ENCODE results near the gene LDLRAP1. TPM values are rescaled to one million over a fixed set of nuclear protein-coding genes. Genes with fewer than 3 reads are reported as not detected.

LDLRAP1 gene
- total RNA-seq (2021; ENCODE audit: unreplicated experiment) (26.0 TPM), Bru-seq, nascent RNA (percentile 67 among the genes with signal in this experiment), BruChase-seq, experiment 1, labeled RNA remaining after a 6-hour chase (percentile 80 among the genes with signal in this experiment), BruChase-seq, experiment 2, labeled RNA remaining after a 2-hour chase (percentile 90 among the genes with signal in this experiment)
- 21.5 and 24.2 TPM in 2 replicates for polyA plus RNA-seq (2012)
- long read RNA-seq, transcript LDLRAP1-201 (9 exons, 2,940 nt) = major isoform, 37 of 90 reads
- long read RNA-seq, partial matches to known transcripts = 43 of 90 reads
- long read RNA-seq, other reads (novel, unspliced or antisense) = 6 of 90 reads

- Histone ChIP-seq H3K9ac (ENCODE audit: low read length) (peak within 1 kb of the TSS; percentile 79), H2AFZ (ENCODE audit: low read depth, low read length, poor library complexity, severe bottlenecking) (peak within 1 kb of the TSS; percentile 84), H3K4me3 (replicated peaks in 1 of 2; ENCODE audit: low read depth in 1 of 2, low read length in 2 of 2) (peak within 1 kb of the TSS; percentile 61 to 86), H4K20me1 (ENCODE audit: insufficient read depth) (no peaks in the 10 kb centered on the region; the same call in 1 of the 2 replicates), H3K36me3 (ENCODE audit: control insufficient read depth in 1 of 2, insufficient read depth in 2 of 2, low read length in 2 of 2) (no peaks in the 10 kb centered on the region), H3K79me2 (ENCODE audit: insufficient read depth, low read length) (peaks cover 30% of the 10 kb centered on the region), H3K27me3 (ENCODE audit: insufficient read depth, low read length) (no peaks in the 10 kb centered on the region), H3K4me1 (ENCODE audit: control insufficient read depth in 1 of 2, insufficient read depth in 2 of 2, low read length in 2 of 2) (peaks cover 21 to 38% of the 10 kb centered on the region in 2 experiments), H3K4me2 (ENCODE audit: low read length) (peak within 1 kb of the TSS; percentile 98), H3K27ac (ENCODE audit: low read depth, low read length) (peak within 1 kb of the TSS; percentile 83), H3K9me2 (ENCODE audit: insufficient read depth) (no peaks in the 10 kb centered on the region), H3K9me3 (ENCODE audit: control insufficient read depth in 1 of 2, insufficient read depth in 1 of 2, low read depth in 1 of 2, low read length in 2 of 2) (no peaks in the 10 kb centered on the region)
- intact Hi-C loops (cut with micrococcal nuclease) = loop anchor here (10.0 kb wide), 1 partner anchor 451 kb away; the partner anchor contains the start of gene PAFAH2
- ChIA-PET CTCF (no interaction called here), RAD21 (ENCODE audit: low non-redundant PET in 1 of 2, low total read pairs in 2 of 2, uncharacterized antibody in 2 of 2, unreplicated experiment in 2 of 2) (interaction anchor here in 1 of 2 experiments (0.6 kb wide), 1 partner anchor 29 kb away, joined by 3 read pairs; no protein-coding TSS in a partner anchor), POLR2A (interaction anchor here (0.6 kb wide), 1 partner anchor 23 kb away, joined by 3 read pairs; no protein-coding TSS in a partner anchor)
- ATAC-seq = peak; percentile 91
- no TSS peak for BruUV-seq (replicated peaks)
- DNase-seq (ENCODE audit: low read depth, low spot score) = no peak
- TF ChIP-seq EGR1 (IDR thresholded peaks at IDR 0.05; ENCODE audit: low read depth) = no peak
- no peak for TF ChIP-seq JUND (IDR thresholded peaks at IDR 0.05)
- TF ChIP-seq CBX3 (IDR thresholded peaks at IDR 0.05; ENCODE audit: low read depth) = no peak
- 0 out of 2 replicates have a peak, but pooled peaks have one; percentile 18 for TF ChIP-seq SP1 (IDR thresholded peaks at IDR 0.05; ENCODE audit: low read depth)
- TF ChIP-seq ZNF274 (IDR thresholded peaks at IDR 0.05; ENCODE audit: low read depth, low read length) = no peak
- TF ChIP-seq EZH2phosphoT487 (IDR thresholded peaks at IDR 0.05; ENCODE audit: borderline replicate concordance) = no peak
- peak; percentile 90 for TF ChIP-seq POLR2AphosphoS5 (IDR thresholded peaks at IDR 0.05; ENCODE audit: low read depth, low read length)
- TF ChIP-seq FOSL1 (IDR thresholded peaks at IDR 0.05; ENCODE audit: low read depth) = no peak
- no peak for TF ChIP-seq EZH2 (IDR thresholded peaks at IDR 0.05)
- TF ChIP-seq CTCF (IDR thresholded peaks at IDR 0.05 in 2 of 3, conservative IDR thresholded peaks at IDR 0.05 in 1 of 3; ENCODE audit: borderline replicate concordance in 1 of 3, insufficient read depth in 1 of 3, low read depth in 2 of 3, low read length in 2 of 3) = no peak
- TF ChIP-seq MAX (IDR thresholded peaks at IDR 0.05) = no peak; the same call in 1 of the 2 replicates
- no peak for TF ChIP-seq ELF1 (IDR thresholded peaks at IDR 0.05; ENCODE audit: borderline replicate concordance, low read depth)
- TF ChIP-seq CEBPB (IDR thresholded peaks at IDR 0.05; ENCODE audit: low read depth) = no peak
- no peak for TF ChIP-seq TCF7L2 (IDR thresholded peaks at IDR 0.05; ENCODE audit: borderline replicate concordance, extremely low read depth, insufficient read depth, insufficient read length)
- TF ChIP-seq ATF3 (IDR thresholded peaks at IDR 0.05) = no peak
- no peak; the same call in none of the 2 replicates for TF ChIP-seq RAD21 (IDR thresholded peaks at IDR 0.05; ENCODE audit: low read depth)
- no peak for TF ChIP-seq YY1 (IDR thresholded peaks at IDR 0.05; ENCODE audit: extremely low read depth, insufficient replicate concordance, low read depth, low read length)
- no peak for TF ChIP-seq REST (IDR thresholded peaks at IDR 0.05; ENCODE audit: low read depth)
Measured at GRCh38 chr1:25543425-25544242, at the start of gene LDLRAP1. Gene LDLRAP1, plus strand, starts transcription at chr1:25543606. Its CDS starts 93 bp downstream, at chr1:25543699.

All from HCT116 (cell line).